Measurements from ENCODE around the gene PROCA1.

- TF ChIP-seq POLR2A (IDR thresholded peaks at IDR 0.05) (no peak), CTCF (IDR thresholded peaks at IDR 0.05) (no peak), EP300 (IDR thresholded peaks at IDR 0.05) (no peak)
Measured at GRCh38 chr17:28700278-28700677, 11.4 kb downstream of the PROCA1 start.

Measured in ovary (tissue), 3 donors.